K562 (cell line): ENCODE data around the gene TNF.
"Not testable (repeated sequence)": the region's sequence is repeated elsewhere in the genome, so short reads cannot be mapped to it uniquely, and the experiment has no call there.

Source experiments
- ETV6 ChIP-seq, 3 experiments: fragments of 150-350 bp in 1 of 3; sonication (generic) in 1 of 3; formaldehyde crosslinking in 1 of 3; IDR thresholded peaks; 2 replicates each; pipeline versions ENCODE4 v1.6.1 to v1.8.0; 2014 to 2022; ENCODE audit warnings: borderline replicate concordance in 2 of 3, low read depth in 2 of 3, antibody characterized with exemption in 1 of 3, low read length in 1 of 3, mild to moderate bottlenecking in 1 of 3, missing genetic modification reagents in 1 of 3
- EZH2 ChIP-seq: IDR thresholded peaks from 2 replicates; pipeline ENCODE4 v1.6.1; 2012; ENCODE audit warnings: low read depth, mild to moderate bottlenecking, inconsistent platforms, low read length, borderline replicate concordance
- FOXP1 ChIP-seq: sonication (generic); formaldehyde crosslinking; IDR thresholded peaks from 2 replicates; pipeline ENCODE4 v1.8.0; 2022; ENCODE audit warnings: mild to moderate bottlenecking, missing genetic modification reagents

DNA sequence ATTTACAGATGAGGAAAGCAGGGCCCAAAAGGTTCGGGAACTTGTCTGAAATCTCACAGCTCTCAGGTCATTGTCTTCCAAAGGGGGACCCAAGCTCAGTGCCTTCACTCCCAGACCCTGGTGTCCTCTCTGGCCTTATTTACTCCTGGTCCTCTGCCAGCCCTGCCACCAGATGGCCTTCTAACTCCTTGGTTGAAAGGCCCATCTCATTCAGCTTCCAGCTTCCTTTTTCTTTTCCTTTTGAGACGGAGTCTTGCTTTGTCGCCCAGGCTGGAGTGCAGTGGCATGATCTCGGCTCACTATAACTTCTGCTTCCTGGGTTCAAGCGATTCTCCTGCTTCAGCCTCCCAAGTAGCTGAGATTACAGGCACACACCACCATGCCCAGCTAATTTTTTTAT is 24.0 kb upstream of the TNF start:
- TF ChIP-seq ETV6 (IDR thresholded peaks at IDR 0.05; ENCODE audit: borderline replicate concordance in 1 of 2, low read depth in 2 of 2, low read length in 1 of 2); ETV6 (CRISPR knock-in tag; IDR thresholded peaks at IDR 0.05; ENCODE audit: borderline replicate concordance); EZH2; FOXP1 (CRISPR knock-in tag): not testable (repeated sequence)
